ENCODE results near the gene ERC2. TPM values are rescaled to one million over a fixed set of nuclear protein-coding genes. Genes with fewer than 3 reads are reported as not detected.

The ERC2 gene
- total RNA-seq, 2 donors from 2014 or later: 16.1 to 22.8 TPM

- no peaks in the 10 kb centered on the region for H3K9me3 Mint-ChIP-seq
- DNase-seq: no peak
- Histone ChIP-seq H3K27me3 (ENCODE audit: control insufficient read depth, insufficient read depth, low read length, poor library complexity, severe bottlenecking) (peaks cover 34% of the 10 kb centered on the region), H3K36me3 (ENCODE audit: control insufficient read depth, insufficient read depth, low read length) (no peaks in the 10 kb centered on the region), H3K9me3 (ENCODE audit: control insufficient read depth, low read length) (no peaks in the 10 kb centered on the region), H3K4me1 (ENCODE audit: control insufficient read depth, insufficient read depth, low read length) (no peaks in the 10 kb centered on the region), H3K4me3 (ENCODE audit: low read length) (no peak overlapping the region), H3K9ac (ENCODE audit: extremely low read depth, low read length, poor library complexity, severe bottlenecking) (no peak overlapping the region), H3K27ac (ENCODE audit: low read depth, low read length) (no peak overlapping the region)
- no peak overlapping the region for H3K27ac Mint-ChIP-seq
- peaks cover 48% of the 10 kb centered on the region for H3K27me3 Mint-ChIP-seq (ENCODE audit: insufficient read depth)
- TF ChIP-seq, protein P1, sequence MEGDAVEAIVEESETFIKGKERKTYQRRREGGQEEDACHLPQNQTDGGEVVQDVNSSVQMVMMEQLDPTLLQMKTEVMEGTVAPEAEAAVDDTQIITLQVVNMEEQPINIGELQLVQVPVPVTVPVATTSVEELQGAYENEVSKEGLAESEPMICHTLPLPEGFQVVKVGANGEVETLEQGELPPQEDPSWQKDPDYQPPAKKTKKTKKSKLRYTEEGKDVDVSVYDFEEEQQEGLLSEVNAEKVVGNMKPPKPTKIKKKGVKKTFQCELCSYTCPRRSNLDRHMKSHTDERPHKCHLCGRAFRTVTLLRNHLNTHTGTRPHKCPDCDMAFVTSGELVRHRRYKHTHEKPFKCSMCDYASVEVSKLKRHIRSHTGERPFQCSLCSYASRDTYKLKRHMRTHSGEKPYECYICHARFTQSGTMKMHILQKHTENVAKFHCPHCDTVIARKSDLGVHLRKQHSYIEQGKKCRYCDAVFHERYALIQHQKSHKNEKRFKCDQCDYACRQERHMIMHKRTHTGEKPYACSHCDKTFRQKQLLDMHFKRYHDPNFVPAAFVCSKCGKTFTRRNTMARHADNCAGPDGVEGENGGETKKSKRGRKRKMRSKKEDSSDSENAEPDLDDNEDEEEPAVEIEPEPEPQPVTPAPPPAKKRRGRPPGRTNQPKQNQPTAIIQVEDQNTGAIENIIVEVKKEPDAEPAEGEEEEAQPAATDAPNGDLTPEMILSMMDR (conservative IDR thresholded peaks at IDR 0.05): no peak
- H3K4me1 Mint-ChIP-seq: peaks cover 8% of the 10 kb centered on the region
- 94% methylated on average over 1 of the region's 2 CpGs; no CpG with 5 or more reads in 1 of the 2 experiments for WGBS, 2 experiments (ENCODE audit: insufficient coverage in 1 of 2, insufficient read length in 1 of 2)
- H3K4me3 Mint-ChIP-seq: no peak overlapping the region
- no peaks in the 10 kb centered on the region for H3K36me3 Mint-ChIP-seq (ENCODE audit: low read depth)
Observed at GRCh38 chr3:55596212-55596611, 872.1 kb downstream of the ERC2 start.

- no peak overlapping the region for H3K4me3 Mint-ChIP-seq
- no peak for DNase-seq
- TF ChIP-seq, protein P1 (conservative IDR thresholded peaks at IDR 0.05): no peak
- Histone ChIP-seq H3K9ac (ENCODE audit: extremely low read depth, low read length, poor library complexity, severe bottlenecking) (no peak overlapping the region), H3K4me1 (ENCODE audit: control insufficient read depth, insufficient read depth, low read length) (no peaks in the 10 kb centered on the region), H3K36me3 (ENCODE audit: control insufficient read depth, insufficient read depth, low read length) (no peaks in the 10 kb centered on the region), H3K27ac (ENCODE audit: low read depth, low read length) (no peak overlapping the region), H3K4me3 (ENCODE audit: low read length) (no peak overlapping the region), H3K27me3 (ENCODE audit: control insufficient read depth, insufficient read depth, low read length, poor library complexity, severe bottlenecking) (peaks cover 41% of the 10 kb centered on the region), H3K9me3 (ENCODE audit: control insufficient read depth, low read length) (no peaks in the 10 kb centered on the region)
- no peaks in the 10 kb centered on the region for H3K9me3 Mint-ChIP-seq
- H3K27me3 Mint-ChIP-seq (ENCODE audit: insufficient read depth): peaks cover 56% of the 10 kb centered on the region
- H3K4me1 Mint-ChIP-seq: peaks cover 8% of the 10 kb centered on the region
- no peak overlapping the region for H3K27ac Mint-ChIP-seq
- H3K36me3 Mint-ChIP-seq (ENCODE audit: low read depth): no peaks in the 10 kb centered on the region
- 93 to 100% methylated on average over 2 to 4 of the region's 4 CpGs for WGBS, 2 experiments (ENCODE audit: insufficient coverage in 1 of 2, insufficient read length in 1 of 2)
Observed at GRCh38 chr3:55595420-55595819, 872.8 kb downstream of the ERC2 start.

DNA sequence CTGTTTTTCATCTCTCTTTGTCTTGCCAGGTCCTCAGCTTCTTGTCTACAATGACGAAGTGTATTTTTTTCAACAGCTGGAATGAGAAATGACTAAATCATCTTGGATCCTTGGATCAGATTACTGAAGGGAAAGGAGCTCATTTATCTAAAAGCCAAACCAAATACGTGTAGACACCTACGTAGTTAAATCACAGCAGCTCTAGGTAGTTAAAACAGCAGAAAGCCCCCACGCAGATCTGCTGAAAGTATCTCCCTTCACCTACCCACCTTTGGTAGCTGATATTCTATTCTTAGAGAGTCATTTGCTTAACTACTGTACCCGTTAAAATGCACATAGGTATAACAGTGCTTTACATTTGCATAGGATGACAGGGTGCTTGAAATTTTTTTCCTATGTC lies 875.7 kb downstream of the ERC2 start:
- Histone ChIP-seq H3K9me3 (ENCODE audit: control insufficient read depth, low read length) (no peaks in the 10 kb centered on the region), H3K27ac (ENCODE audit: low read depth, low read length) (no peak overlapping the region), H3K36me3 (ENCODE audit: control insufficient read depth, insufficient read depth, low read length) (no peaks in the 10 kb centered on the region), H3K27me3 (ENCODE audit: control insufficient read depth, insufficient read depth, low read length, poor library complexity, severe bottlenecking) (peaks cover 68% of the 10 kb centered on the region), H3K4me3 (ENCODE audit: low read length) (no peak overlapping the region), H3K9ac (ENCODE audit: extremely low read depth, low read length, poor library complexity, severe bottlenecking) (no peak overlapping the region), H3K4me1 (ENCODE audit: control insufficient read depth, insufficient read depth, low read length) (no peaks in the 10 kb centered on the region)
- H3K27ac Mint-ChIP-seq: no peak overlapping the region
- no peak overlapping the region for H3K4me3 Mint-ChIP-seq
- H3K36me3 Mint-ChIP-seq (ENCODE audit: low read depth): no peaks in the 10 kb centered on the region
- TF ChIP-seq, protein P1 (conservative IDR thresholded peaks at IDR 0.05): no peak
- H3K4me1 Mint-ChIP-seq: peaks cover 16% of the 10 kb centered on the region
- H3K27me3 Mint-ChIP-seq (ENCODE audit: insufficient read depth): peaks cover 79% of the 10 kb centered on the region
- 70 to 83% methylated on average over 1 to 5 of the region's 5 CpGs for WGBS, 2 experiments (ENCODE audit: insufficient coverage in 1 of 2, insufficient read length in 1 of 2)
- DNase-seq: no peak
- no peaks in the 10 kb centered on the region for H3K9me3 Mint-ChIP-seq
